H1 (cell line): ENCODE measurements around the gene PPM1K. TPM values are rescaled to one million over a fixed set of nuclear protein-coding genes. Genes with fewer than 3 reads are reported as not detected.

Experiments
- CTCF ChIA-PET: fragments of 300-600 bp; sonication (Branson Sonifier 250); formaldehyde crosslinking; loops from one replicate; lab custom pipeline; 2021; ENCODE audit not compliant: partially characterized antibody; lab: Charles Lee
- POLR2A ChIA-PET: fragments of 300-600 bp; sonication (Branson Sonifier 250); formaldehyde crosslinking; loops from one replicate; lab custom pipeline; 2021; ENCODE audit warnings: inconsistent platforms; ENCODE audit not compliant: partially characterized antibody; lab: Charles Lee
- DNase-seq, 2 experiments: peaks; one replicate each; pipeline versions ENCODE4 v3.0.0 to v3.0.0-alpha.2; 2010 to 2022; ENCODE audit warnings: low spot score in 2 of 2, low read depth in 1 of 2, mixed read lengths in 1 of 2
- FAIRE-seq: peaks from 2 replicates; lab custom pipeline; 2011; peaks lifted over from hg19 to GRCh38; lab: Jason Lieb, UNC
- H2AFZ ChIP-seq: 2 replicates; pipeline ENCODE4 v1.8.1; 2012; ENCODE audit warnings: low read length, inconsistent platforms
- H2AK5ac ChIP-seq: 2 replicates; pipeline ENCODE4 v1.6.1; 2013; ENCODE audit warnings: low read depth, low read length
- H2BK120ac ChIP-seq: replicated peaks from 2 replicates; pipeline ENCODE3; 2013; ENCODE audit warnings: low read depth, low read length, inconsistent platforms
- H2BK12ac ChIP-seq: 2 replicates; pipeline ENCODE4 v1.6.1; 2013; ENCODE audit warnings: low read depth, low read length
- H2BK15ac ChIP-seq: 2 replicates; pipeline ENCODE4 v1.6.1; 2013; ENCODE audit warnings: low read length
- H2BK20ac ChIP-seq: 2 replicates; pipeline ENCODE4 v1.6.1; 2013; ENCODE audit warnings: low read length
- H2BK5ac ChIP-seq: 2 replicates; pipeline ENCODE4 v1.6.1; 2013; ENCODE audit warnings: low read depth, low read length
- H3K14ac ChIP-seq: 2 replicates; pipeline ENCODE4 v1.6.1; 2013; ENCODE audit warnings: inconsistent platforms; ENCODE audit not compliant: insufficient read length
- H3K18ac ChIP-seq: 2 replicates; pipeline ENCODE4 v1.6.1; 2013; ENCODE audit warnings: low read length; ENCODE audit errors: extremely low read depth
- H3K23ac ChIP-seq: 2 replicates; pipeline ENCODE4 v1.6.1; 2013; ENCODE audit warnings: inconsistent platforms; ENCODE audit not compliant: insufficient read length
- H3K23me2 ChIP-seq: 2 replicates; pipeline ENCODE4 v1.6.1; 2013; ENCODE audit warnings: low read depth, low read length
- H3K27ac ChIP-seq: 2 replicates; pipeline ENCODE4 v1.6.1; 2011; ENCODE audit warnings: low read depth, low read length, inconsistent platforms
- H3K27me3 ChIP-seq, 4 experiments: replicated peaks in 1 of 4; 1 replicate in 1 of 4; 2 replicates in 3 of 4; pipeline versions ENCODE4 v1.6.1 to v1.8.1; 2011 to 2013; ENCODE audit warnings: low read length in 3 of 4, mild to moderate bottlenecking in 3 of 4, inconsistent platforms in 2 of 4, mixed read lengths in 2 of 4, moderate library complexity in 1 of 4; ENCODE audit not compliant: control insufficient read depth in 3 of 4, insufficient read depth in 3 of 4; ENCODE audit errors: extremely low read depth in 1 of 4
- H3K36me3 ChIP-seq, 4 experiments: 2 replicates each; pipeline versions ENCODE4 v1.6.1 to v1.8.1; 2011 to 2013; ENCODE audit warnings: mild to moderate bottlenecking in 4 of 4, low read length in 3 of 4, moderate library complexity in 2 of 4, control low read depth in 1 of 4, inconsistent platforms in 1 of 4; ENCODE audit not compliant: insufficient read depth in 4 of 4, control insufficient read depth in 2 of 4
- H3K4ac ChIP-seq: replicated peaks from 2 replicates; pipeline ENCODE3; 2013; ENCODE audit warnings: low read length, low read depth, mixed read lengths, inconsistent platforms; ENCODE audit not compliant: insufficient read length
- H3K4me1 ChIP-seq, 4 experiments: replicated peaks in 1 of 4; 1 replicate in 1 of 4; 2 replicates in 3 of 4; pipeline versions ENCODE4 v1.6.1 to v1.8.1; 2011 to 2013; ENCODE audit warnings: low read length in 3 of 4, inconsistent platforms in 2 of 4, mixed read lengths in 1 of 4; ENCODE audit not compliant: insufficient read depth in 4 of 4, control insufficient read depth in 3 of 4
- H3K4me2 ChIP-seq, 2 experiments: 2 replicates each; pipeline versions ENCODE4 v1.6.1 to v1.8.1; 2011 to 2013; ENCODE audit warnings: low read depth in 2 of 2, low read length in 2 of 2, control low read depth in 1 of 2, inconsistent platforms in 1 of 2, mild to moderate bottlenecking in 1 of 2; ENCODE audit not compliant: insufficient read depth in 1 of 2
- H3K4me3 ChIP-seq, 4 experiments: fragments of 200-600, 300-600 bp in 1 of 4; sonication (generic), shearing (Covaris generic), sonication (Bioruptor Twin) in 1 of 4; 2 replicates each; pipeline versions ENCODE4 v1.5.1 to v1.8.1; 2011 to 2016; ENCODE audit warnings: low read length in 4 of 4, low read depth in 3 of 4, control low read depth in 2 of 4, inconsistent platforms in 2 of 4, mild to moderate bottlenecking in 2 of 4, mixed read lengths in 1 of 4, moderate library complexity in 1 of 4; ENCODE audit not compliant: insufficient read depth in 2 of 4; ENCODE audit errors: extremely low read depth in 1 of 4
- H3K56ac ChIP-seq: replicated peaks from 2 replicates; pipeline ENCODE3; 2013; ENCODE audit warnings: low read depth, mild to moderate bottlenecking, mixed read lengths, low read length, inconsistent platforms; ENCODE audit not compliant: insufficient read length
- H3K79me1 ChIP-seq: 2 replicates; pipeline ENCODE4 v1.6.1; 2013; ENCODE audit warnings: low read depth, low read length, control low read depth
- H3K79me2 ChIP-seq, 2 experiments: 2 replicates each; pipeline versions ENCODE4 v1.6.1 to v1.8.1; 2012 to 2013; ENCODE audit warnings: low read length in 2 of 2, mild to moderate bottlenecking in 2 of 2, inconsistent platforms in 1 of 2; ENCODE audit not compliant: insufficient read depth in 2 of 2, control insufficient read depth in 1 of 2
- H3K9ac ChIP-seq, 4 experiments: replicated peaks in 1 of 4; 1 replicate in 1 of 4; 2 replicates in 3 of 4; pipeline versions ENCODE4 v1.6.1 to v1.8.1; 2011 to 2013; ENCODE audit warnings: low read depth in 3 of 4, low read length in 3 of 4, control low read depth in 2 of 4, mild to moderate bottlenecking in 2 of 4, moderate library complexity in 2 of 4, inconsistent platforms in 1 of 4; ENCODE audit errors: extremely low read depth in 1 of 4
- H3K9me3 ChIP-seq, 2 experiments: 2 replicates each; pipeline versions ENCODE4 v1.6.1 to v1.8.1; 2012 to 2013; ENCODE audit warnings: mild to moderate bottlenecking in 2 of 2, moderate library complexity in 2 of 2, control low read depth in 1 of 2, inconsistent platforms in 1 of 2, low read depth in 1 of 2, low read length in 1 of 2, mixed read lengths in 1 of 2; ENCODE audit not compliant: insufficient read depth in 2 of 2
- H4K20me1 ChIP-seq, 2 experiments: replicated peaks in 1 of 2; 2 replicates each; pipeline versions ENCODE3 to v1.8.1; 2011 to 2013; ENCODE audit warnings: inconsistent platforms in 2 of 2, low read length in 2 of 2, mild to moderate bottlenecking in 1 of 2; ENCODE audit not compliant: insufficient read depth in 2 of 2, control insufficient read depth in 1 of 2
- H4K5ac ChIP-seq: 2 replicates; pipeline ENCODE4 v1.6.1; 2013; ENCODE audit warnings: low read length, low read depth, mixed read lengths, inconsistent platforms; ENCODE audit not compliant: insufficient read length
- H4K8ac ChIP-seq: 2 replicates; pipeline ENCODE4 v1.8.0; 2013; ENCODE audit warnings: mild to moderate bottlenecking, moderate library complexity, low read length, inconsistent platforms; ENCODE audit not compliant: insufficient read depth; ENCODE audit errors: extremely low read depth
- H4K91ac ChIP-seq: replicated peaks from 2 replicates; pipeline ENCODE3; 2013; ENCODE audit warnings: low read length, mixed read lengths, inconsistent platforms; ENCODE audit not compliant: insufficient read length
- BCL11A ChIP-seq, 2 experiments: IDR thresholded peaks; one replicate each; pipeline ENCODE4 v1.6.1; 2011; ENCODE audit warnings: low read depth in 2 of 2, low read length in 2 of 2, mild to moderate bottlenecking in 2 of 2
- CTBP2 ChIP-seq: IDR thresholded peaks from 2 replicates; pipeline ENCODE4 v1.7.0; 2011; ENCODE audit warnings: borderline replicate concordance, mild to moderate bottlenecking, moderate library complexity, mixed read lengths, low read length; ENCODE audit not compliant: insufficient read depth, insufficient read length
- GTF2F1 ChIP-seq: IDR thresholded peaks from 2 replicates; pipeline ENCODE4 v1.6.1; 2012; ENCODE audit warnings: low read depth, low read length, improper control_type of control experiment, borderline replicate concordance
- PHF8 ChIP-seq: fragments of 200-600 bp; sonication (generic); conservative IDR thresholded peaks from 2 replicates; pipeline ENCODE4 v1.7.1; 2012; ENCODE audit warnings: low read depth, mild to moderate bottlenecking, inconsistent platforms, low read length, moderate library complexity
- TAF7 ChIP-seq: optimal IDR thresholded peaks from 2 replicates; pipeline ENCODE3; 2011; ENCODE audit warnings: low read depth, mild to moderate bottlenecking, inconsistent platforms, low read length, moderate library complexity, borderline replicate concordance
- WGBS, 2 experiments: shearing (Covaris generic) in 1 of 2; methylation state at CpG; one replicate each; pipeline versions ENCODE4 v1.1.6 to v1.1.7; 2013 to 2015; ENCODE audit warnings: low lambda C conversion rate in 2 of 2, mixed read lengths in 2 of 2, inconsistent platforms in 1 of 2, low coverage in 1 of 2, missing lambda C conversion rate in 1 of 2; ENCODE audit not compliant: insufficient replicate concordance in 2 of 2, insufficient coverage in 1 of 2, insufficient read length in 1 of 2; ENCODE audit errors: extremely low coverage in 1 of 2, missing lambda C conversion rate in 1 of 2; 5-methylcytosine and 5-hydroxymethylcytosine counted together
- polyA plus RNA-seq, 7 experiments: library from polyadenylated mRNA; depleted of rRNA in 3 of 7; stranded (reverse) in 5 of 7; unstranded in 2 of 7; fragments of >200 nt in 5 of 7; fragments of 200-250 nt in 2 of 7; gene quantifications; 1 replicate in 5 of 7; 2 replicates in 1 of 7; 4 replicates in 1 of 7; pipeline versions ENCODE4 v1.2.1 to v1.2.3, GENCODE V29; 2011 to 2013; ENCODE audit warnings: missing spikeins in 2 of 7, mixed read lengths in 2 of 7
- total RNA-seq: library from RNA; stranded (reverse); fragmentation: NEBNext Ultra II Directional; extraction: Animal tissue kit (Norgen Biotek cat#: 25700); gene quantifications from 2 replicates; pipeline ENCODE4 v1.2.1, GENCODE V29; 2021

Gene PPM1K
- total and polyA plus RNA-seq, 2 of the 8 experiments (the other 6 are each of a cell fraction or from before 2014, with no cell fraction given), result 4.2 to 10.7 TPM

DNA sequence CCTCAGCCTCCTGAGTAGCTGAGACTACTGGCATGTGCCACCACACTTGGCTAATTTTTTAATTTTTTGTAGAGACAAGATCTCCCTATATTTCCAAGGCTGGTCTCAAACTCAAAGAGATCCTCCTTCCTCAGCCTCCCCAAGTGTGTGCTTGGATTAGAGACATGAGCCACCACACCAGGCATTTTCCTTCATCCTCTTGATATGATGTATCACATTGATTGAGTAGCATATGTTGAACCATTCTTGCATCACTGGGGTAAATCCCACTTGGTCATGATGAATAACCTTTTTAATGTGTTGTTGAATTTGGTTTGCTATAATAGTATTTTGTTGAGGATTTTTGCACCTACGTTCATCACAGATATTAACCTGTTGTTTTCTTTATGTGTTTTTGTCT lies 24.2 kb upstream of the PPM1K start:
- H3K36me3 ChIP-seq, result no peaks in the 10 kb centered on the region
- no peaks in the 10 kb centered on the region for H3K79me1 ChIP-seq
- no peaks in the 10 kb centered on the region for H3K27me3 ChIP-seq
- no peak overlapping the region for H3K4me2 ChIP-seq
- no peak overlapping the region for H2AK5ac ChIP-seq
- H2BK20ac ChIP-seq, result no peak overlapping the region
- H3K27ac ChIP-seq, result no peak overlapping the region
- no peak overlapping the region for H4K5ac ChIP-seq
- H3K23ac ChIP-seq, result no peak overlapping the region
- no peak for TF ChIP-seq PHF8
- no peak for TF ChIP-seq CTBP2
- TF ChIP-seq GTF2F1, result no peak
- TF ChIP-seq TAF7, result no peak
- TF ChIP-seq BCL11A (IDR thresholded peaks at IDR 0.05; ENCODE audit: low read depth in 2 of 2, low read length in 2 of 2), result no peak
- TF ChIP-seq, all 59 proteins: peak for 0
- H2BK15ac ChIP-seq, result no peak overlapping the region
- no peak overlapping the region for H2BK12ac ChIP-seq
- FAIRE-seq, result no peak
- no peaks in the 10 kb centered on the region for H3K79me2 ChIP-seq
- no peak overlapping the region for H3K14ac ChIP-seq
- 89% methylated on average over 1 of the region's 1 CpG; no CpG with 5 or more reads in 1 of the 2 experiments for WGBS, 2 experiments
- H4K91ac ChIP-seq, result no peak overlapping the region
- no peak overlapping the region for H3K4me3 ChIP-seq
- H3K23me2 ChIP-seq, result no peaks in the 10 kb centered on the region
- H4K8ac ChIP-seq, result no peak overlapping the region
- H3K9me3 ChIP-seq, result peaks cover 0 to 7% of the 10 kb centered on the region in 2 experiments; a peak in 1 of 4 replicates
- no peak overlapping the region for H3K4ac ChIP-seq
- ChIA-PET CTCF (no interaction called here), POLR2A (no interaction called here)
- H2AFZ ChIP-seq, result no peak overlapping the region
- H3K56ac ChIP-seq, result no peak overlapping the region
- no peak overlapping the region for H3K9ac ChIP-seq
- no peaks in the 10 kb centered on the region for H3K4me1 ChIP-seq
- DNase-seq, result no peak
- no peak overlapping the region for H2BK120ac ChIP-seq
- no peaks in the 10 kb centered on the region for H4K20me1 ChIP-seq
- H2BK5ac ChIP-seq, result no peak overlapping the region
- H3K18ac ChIP-seq, result no peak overlapping the region
